Measurements from ENCODE around the gene UGT1A7.
"Not testable (repeated sequence)": the region's sequence is repeated elsewhere in the genome, so short reads cannot be mapped to it uniquely, and the experiment has no call there.

UGT1A7 gene

GRCh38 chr2:233714121-233714520 lies 32.4 kb downstream of the UGT1A7 start:
- no peak for DNase-seq

GRCh38 chr2:233718552-233718951 lies 36.9 kb downstream of the UGT1A7 start, which contains the start of gene UGT1A4:
Gene UGT1A4, plus strand, starts transcription at chr2:233718736. Its CDS starts 85 bp downstream, at chr2:233718821.
- no peak for DNase-seq

GRCh38 chr2:233728723-233729301 lies 47.1 kb downstream of the UGT1A7 start, which contains the start of gene UGT1A3:
Gene UGT1A3, plus strand, starts transcription at chr2:233729042. Its CDS starts 85 bp downstream, at chr2:233729127.
- DNase-seq = no peak

DNA sequence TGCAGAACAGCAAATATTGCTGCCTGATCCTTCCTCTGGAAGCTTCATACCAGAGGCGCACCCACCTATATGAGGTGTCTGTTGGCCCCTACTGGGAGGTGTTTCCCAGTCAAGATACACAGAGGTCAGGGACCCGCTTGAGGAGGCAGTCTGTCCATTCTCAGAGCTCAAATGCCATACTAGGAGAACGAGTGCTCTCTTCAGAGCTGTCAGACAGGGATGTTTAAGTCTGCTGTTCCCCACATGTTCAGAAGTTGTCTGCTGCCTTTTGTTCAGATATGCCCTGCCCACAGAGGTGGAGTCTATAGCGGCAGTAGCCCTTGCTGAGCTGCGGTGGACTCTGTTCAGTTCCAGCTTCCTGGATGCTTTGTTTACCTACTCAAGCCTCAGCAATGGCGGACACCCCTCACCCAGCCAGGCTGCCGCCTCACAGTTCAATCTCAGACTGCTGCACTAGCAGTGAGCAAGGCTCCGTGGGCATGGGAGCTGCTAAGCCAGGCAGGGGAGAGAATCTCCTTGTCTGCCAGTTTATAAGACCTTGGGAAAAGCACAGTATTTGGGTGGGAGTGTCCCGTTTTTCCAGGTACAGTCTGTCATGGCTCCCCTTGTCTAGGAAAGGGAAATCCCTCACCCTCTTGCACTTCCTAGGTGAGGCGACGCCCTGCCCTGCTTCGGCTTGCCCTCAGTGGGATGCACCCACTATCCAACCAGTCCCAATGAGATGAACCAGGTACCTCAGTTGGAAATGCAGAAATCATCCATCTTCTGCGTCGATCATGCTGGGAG lies 55.4 kb downstream of the UGT1A7 start:
- not testable (repeated sequence) for DNase-seq

GRCh38 chr2:233740870-233741269 lies 59.2 kb downstream of the UGT1A7 start:
- DNase-seq = no peak

DNA sequence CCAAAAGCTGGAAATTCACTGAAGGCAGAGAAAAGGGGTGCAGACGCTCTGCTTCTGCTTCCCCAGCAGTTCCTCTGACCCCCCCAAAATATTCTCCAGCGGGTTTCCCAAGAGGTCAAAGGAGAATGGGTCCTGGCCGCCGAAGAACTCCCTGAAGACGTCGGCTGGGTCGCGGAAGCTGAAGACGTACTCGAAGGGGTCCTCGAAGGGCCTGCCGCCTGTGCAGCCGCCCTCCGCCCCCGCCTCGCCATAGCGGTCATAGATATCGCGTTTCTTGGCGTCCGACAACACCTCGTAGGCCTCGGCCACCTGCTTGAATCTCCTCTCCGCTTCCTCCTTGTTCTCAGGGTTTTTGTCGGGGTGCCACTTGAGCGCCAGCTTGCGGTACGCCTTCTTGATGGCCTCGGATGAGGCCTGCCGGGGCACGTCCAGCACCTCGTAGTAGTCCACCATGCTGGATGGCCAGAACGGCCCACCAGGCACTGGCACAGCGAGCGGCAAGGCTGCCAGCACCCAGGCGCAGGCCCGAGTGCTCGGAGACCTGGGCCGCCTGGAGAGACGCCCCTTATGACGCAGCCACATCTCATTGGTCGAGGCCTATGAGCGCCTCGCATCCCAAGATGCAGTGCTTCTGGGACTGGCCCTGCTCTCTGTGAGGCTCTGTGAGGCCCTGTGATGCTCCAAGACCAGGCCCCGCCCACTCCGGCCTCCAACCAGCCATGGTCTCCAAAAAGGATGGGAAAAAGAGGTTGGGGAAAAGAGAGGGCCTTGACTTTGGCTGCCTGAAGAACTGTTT lies 62.0 kb downstream of the UGT1A7 start:
- no peak for DNase-seq

GRCh38 chr2:233745073-233745755 lies 63.5 kb downstream of the UGT1A7 start:
- DNase-seq = no peak

DNA sequence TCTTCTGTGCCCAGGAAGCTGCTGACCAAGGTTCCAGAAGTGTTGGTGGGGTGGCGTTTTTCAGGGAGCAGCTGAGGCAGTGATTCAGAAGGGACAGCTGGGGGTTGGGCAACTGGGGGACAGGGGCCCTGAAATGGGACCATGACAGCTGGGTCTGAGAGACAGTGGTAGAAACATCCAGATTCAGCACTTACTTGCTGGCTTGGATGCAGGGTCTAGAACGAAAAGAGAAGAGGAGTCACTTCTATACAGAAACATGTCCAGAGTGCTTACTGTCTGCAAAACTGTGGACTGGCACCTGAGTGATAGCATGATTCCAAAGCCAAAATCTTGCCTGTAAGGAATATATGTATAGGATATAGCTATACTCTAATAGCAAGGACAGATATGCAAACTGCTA lies 64.1 kb downstream of the UGT1A7 start:
- DNase-seq = not testable (repeated sequence)

GRCh38 chr2:233746475-233747282 lies 65.0 kb downstream of the UGT1A7 start:
- no peak for DNase-seq

DNA sequence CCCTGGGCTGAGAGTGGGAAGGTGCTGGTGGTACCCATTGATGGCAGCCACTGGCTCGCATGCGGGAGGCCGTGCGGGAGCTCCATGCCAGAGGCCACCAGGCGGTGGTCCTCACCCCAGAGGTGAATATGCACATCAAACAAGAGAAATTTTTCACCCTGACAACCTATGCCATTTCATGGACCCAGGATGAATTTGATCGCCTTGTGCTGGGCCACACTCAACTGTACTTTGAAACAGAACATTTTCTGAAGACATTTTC lies 65.5 kb downstream of the UGT1A7 start:
- DNase-seq = no peak

- not testable (repeated sequence) for DNase-seq
Measured at GRCh38 chr2:233750689-233751088, 69.0 kb downstream of the UGT1A7 start.

- DNase-seq = not testable (repeated sequence)
Measured at GRCh38 chr2:233751212-233752009, 69.7 kb downstream of the UGT1A7 start.

- no peak for DNase-seq
Measured at GRCh38 chr2:233754872-233755611, 73.3 kb downstream of the UGT1A7 start.

GRCh38 chr2:233756429-233757081 lies 74.9 kb downstream of the UGT1A7 start:
- DNase-seq = no peak

DNA sequence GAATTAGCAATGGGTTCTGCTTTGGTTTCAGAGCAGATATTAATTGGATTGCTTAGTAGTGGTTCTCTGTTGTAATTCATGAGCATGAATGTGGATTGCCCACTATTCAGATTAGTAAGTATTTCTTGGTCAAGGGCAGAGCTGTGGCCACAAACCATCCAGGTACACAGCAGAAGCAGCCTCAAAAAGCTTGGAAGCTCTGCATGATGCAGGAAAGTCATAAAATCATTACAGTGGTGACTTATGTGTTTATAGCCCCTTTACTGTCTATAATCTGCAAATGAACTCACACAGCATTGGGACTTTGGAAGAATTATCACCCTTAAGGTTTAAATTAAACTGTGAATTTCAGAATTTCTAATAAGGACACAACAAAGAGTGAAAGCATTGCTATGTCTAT lies 76.4 kb downstream of the UGT1A7 start:
- DNase-seq = no peak

- no peak for DNase-seq
Measured at GRCh38 chr2:233758849-233759248, 77.1 kb downstream of the UGT1A7 start.

- no peak for DNase-seq
Measured at GRCh38 chr2:233760043-233760442, 78.3 kb downstream of the UGT1A7 start, which contains the start of gene UGT1A1. Gene UGT1A1, plus strand, starts transcription at chr2:233760270. Its CDS starts 18 bp downstream, at chr2:233760288.

- DNase-seq = no peak
Measured at GRCh38 chr2:233761040-233761769, 79.5 kb downstream of the UGT1A7 start.

- no peak for DNase-seq
Measured at GRCh38 chr2:233764264-233764663, 82.6 kb downstream of the UGT1A7 start.

All from stimulated activated CD4-positive, alpha-beta T cell treated with anti-CD3 and anti-CD28 coated beads, Interleukin-4, amount 100 ng/mL, for 4 hours (primary cell).